SU-DHL-6 (cell line): ENCODE measurements around the gene NOTCH2.

Source experiments
- H2AFZ ChIP-seq: fragments of 200-600 bp; sonication (generic); 2 replicates; pipeline ENCODE4 v1.6.1; 2014; ENCODE audit warnings: low read depth, mild to moderate bottlenecking, moderate library complexity, mixed read lengths, antibody characterized with exemption, low read length; ENCODE audit not compliant: severe bottlenecking
- H3F3A ChIP-seq: fragments of 200-600 bp; shearing (Covaris generic); 2 replicates; pipeline ENCODE4 v1.6.0; 2016; ENCODE audit warnings: antibody characterized with exemption, mild to moderate bottlenecking; ENCODE audit not compliant: insufficient read depth
- H3K27ac ChIP-seq: fragments of 200-600 bp; sonication (generic); 2 replicates; pipeline ENCODE4 v1.5.1; 2016; ENCODE audit warnings: low read depth, mild to moderate bottlenecking, low read length, moderate library complexity, mixed read lengths
- H3K27me3 ChIP-seq: fragments of 200-600 bp; sonication (generic), shearing (Covaris generic); 2 replicates; pipeline ENCODE4 v1.6.0; 2014; ENCODE audit warnings: mild to moderate bottlenecking, low read length
- H3K36me3 ChIP-seq: fragments of 200-600 bp; sonication (generic); 2 replicates; pipeline ENCODE4 v1.6.1; 2014; ENCODE audit warnings: mild to moderate bottlenecking, low read length, mixed read lengths
- H3K4me2 ChIP-seq: fragments of 300-600, 200-600 bp; shearing (Covaris generic), sonication (generic); 2 replicates; pipeline ENCODE4 v1.6.0; 2014; ENCODE audit warnings: low read length, low read depth, mild to moderate bottlenecking; ENCODE audit not compliant: poor library complexity, severe bottlenecking
- H3K4me3 ChIP-seq: fragments of 200-600 bp; sonication (generic); 2 replicates; pipeline ENCODE4 v1.5.1; 2014; ENCODE audit warnings: antibody characterized with exemption, low read length, mild to moderate bottlenecking, mixed read lengths; ENCODE audit not compliant: insufficient read depth, poor library complexity, severe bottlenecking
- H3K79me2 ChIP-seq: fragments of 200-600 bp; sonication (generic); 2 replicates; pipeline ENCODE4 v1.6.1; 2014; ENCODE audit warnings: mild to moderate bottlenecking, low read length, moderate library complexity; ENCODE audit not compliant: insufficient read depth
- H3K9ac ChIP-seq: fragments of 200-600 bp; sonication (generic); 2 replicates; pipeline ENCODE4 v1.7.0; 2014; ENCODE audit warnings: mild to moderate bottlenecking, low read length
- H3K9me2 ChIP-seq: fragments of 200-600 bp; sonication (generic); replicated peaks from 2 replicates; pipeline ENCODE4 v1.6.1; 2014; ENCODE audit warnings: low read length; ENCODE audit not compliant: insufficient read depth
- H3K9me3 ChIP-seq: fragments of 200-600 bp; sonication (generic); 2 replicates; pipeline ENCODE4 v1.6.1; 2014; ENCODE audit warnings: low read length, mixed read lengths; ENCODE audit not compliant: insufficient read depth
- H4K20me1 ChIP-seq: fragments of 200-600 bp; sonication (generic); 2 replicates; pipeline ENCODE4 v1.6.1; 2014; ENCODE audit warnings: low read depth, mild to moderate bottlenecking, antibody characterized with exemption, low read length, moderate library complexity, mixed read lengths
- CTCF ChIP-seq: fragments of 200-600 bp; sonication (generic); IDR thresholded peaks from one replicate; pipeline ENCODE4 v1.5.1; 2017; ENCODE audit warnings: antibody characterized with exemption, mild to moderate bottlenecking, low read length, moderate library complexity; ENCODE audit not compliant: insufficient read depth, poor library complexity, severe bottlenecking
- EZH2phosphoT487 ChIP-seq: fragments of 200-600 bp; sonication (generic), shearing (Covaris generic); conservative IDR thresholded peaks from 2 replicates; pipeline ENCODE4 v1.6.1; 2018; ENCODE audit warnings: mild to moderate bottlenecking, antibody characterized with exemption, low read length, moderate library complexity, mixed read lengths

NOTCH2 gene

GRCh38 chr1:119914071-119914470 is 155.4 kb downstream of the NOTCH2 start:
- H3K27me3 ChIP-seq = no peaks in the 10 kb centered on the region
- no peaks in the 10 kb centered on the region for H3F3A ChIP-seq
- H3K9me3 ChIP-seq = no peaks in the 10 kb centered on the region
- H3K9ac ChIP-seq = no peak overlapping the region
- H3K27ac ChIP-seq = no peak overlapping the region
- H3K36me3 ChIP-seq = no peaks in the 10 kb centered on the region
- TF ChIP-seq EZH2phosphoT487 (no peak), CTCF (no peak)
- no peak overlapping the region for H3K4me2 ChIP-seq
- no peaks in the 10 kb centered on the region for H4K20me1 ChIP-seq
- no peak overlapping the region for H3K4me3 ChIP-seq
- no peak overlapping the region for H2AFZ ChIP-seq
- no peaks in the 10 kb centered on the region for H3K79me2 ChIP-seq
- no peaks in the 10 kb centered on the region for H3K9me2 ChIP-seq

DNA sequence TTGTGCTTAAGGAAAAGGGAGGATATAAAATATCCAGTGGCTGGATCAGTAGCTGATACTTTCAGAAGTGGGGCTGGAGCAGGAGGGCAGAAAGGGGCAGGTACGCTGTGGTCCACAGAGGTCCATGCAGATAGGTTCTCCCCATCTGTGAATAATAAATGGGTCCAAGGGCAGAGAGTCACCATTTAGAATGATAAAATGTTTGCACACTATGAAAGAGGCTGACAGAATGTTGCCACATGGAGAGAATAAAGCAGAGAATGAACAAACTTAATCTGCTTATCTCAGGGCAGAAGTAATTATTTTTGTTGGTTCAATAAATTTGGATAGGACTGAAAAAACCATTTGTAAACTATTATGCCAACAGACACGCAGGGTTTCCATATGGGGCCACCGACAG is 156.5 kb downstream of the NOTCH2 start:
- Histone ChIP-seq H3K79me2 (no peaks in the 10 kb centered on the region), H3K9ac (no peak overlapping the region), H2AFZ (no peak overlapping the region), H3K27me3 (no peaks in the 10 kb centered on the region), H3K9me3 (no peaks in the 10 kb centered on the region), H3K4me2 (no peak overlapping the region), H3K9me2 (no peaks in the 10 kb centered on the region), H3K36me3 (no peaks in the 10 kb centered on the region), H3F3A (no peaks in the 10 kb centered on the region), H3K27ac (no peak overlapping the region), H4K20me1 (no peaks in the 10 kb centered on the region), H3K4me3 (no peak overlapping the region)
- no peak for TF ChIP-seq EZH2phosphoT487
- TF ChIP-seq CTCF = no peak

DNA sequence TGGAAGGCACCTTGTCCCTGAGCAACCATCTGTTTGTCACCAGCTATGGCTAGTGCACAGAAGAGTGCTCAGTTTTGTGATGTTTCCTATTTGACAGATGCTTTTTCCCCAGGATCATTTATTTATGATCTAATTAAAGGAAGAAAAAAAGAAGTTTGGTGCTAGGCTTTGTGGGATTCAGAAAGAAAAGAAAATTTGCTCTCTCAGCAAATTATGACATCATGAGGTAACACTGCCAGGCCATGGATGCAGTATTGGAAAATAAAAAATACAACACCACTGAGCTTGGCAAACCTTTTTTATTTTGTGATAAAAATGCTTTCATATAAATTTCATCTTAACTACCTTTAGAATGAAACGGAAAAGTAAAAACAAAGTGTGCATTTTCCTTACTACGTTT is 157.7 kb downstream of the NOTCH2 start:
- Histone ChIP-seq H3K27me3 (no peaks in the 10 kb centered on the region), H4K20me1 (no peaks in the 10 kb centered on the region), H3K79me2 (no peaks in the 10 kb centered on the region), H3K9me2 (no peaks in the 10 kb centered on the region), H3F3A (no peaks in the 10 kb centered on the region), H3K9me3 (no peaks in the 10 kb centered on the region), H3K9ac (no peak overlapping the region), H3K4me3 (no peak overlapping the region), H3K36me3 (no peaks in the 10 kb centered on the region), H3K27ac (no peak overlapping the region), H3K4me2 (no peak overlapping the region), H2AFZ (no peak overlapping the region)
- TF ChIP-seq EZH2phosphoT487 (no peak), CTCF (no peak)

- no peaks in the 10 kb centered on the region for H3K79me2 ChIP-seq
- H3K4me3 ChIP-seq = no peak overlapping the region
- TF ChIP-seq EZH2phosphoT487 = no peak
- TF ChIP-seq CTCF = no peak
- no peaks in the 10 kb centered on the region for H3F3A ChIP-seq
- no peaks in the 10 kb centered on the region for H3K9me2 ChIP-seq
- no peak overlapping the region for H3K27ac ChIP-seq
- no peak overlapping the region for H3K4me2 ChIP-seq
- H2AFZ ChIP-seq = no peak overlapping the region
- H3K9me3 ChIP-seq = no peaks in the 10 kb centered on the region
- H3K36me3 ChIP-seq = no peaks in the 10 kb centered on the region
- no peaks in the 10 kb centered on the region for H4K20me1 ChIP-seq
- no peaks in the 10 kb centered on the region for H3K27me3 ChIP-seq
- no peak overlapping the region for H3K9ac ChIP-seq
These were observed 158.8 kb downstream of the NOTCH2 start for GRCh38 chr1:119910618-119911017.
